GM18498 (cell line): ENCODE measurements around the gene RNPC3.

Experiments
- ATAC-seq: cut with Tn5 transposase; IDR thresholded peaks from one replicate; pipeline ENCODE4 v1.9.1; 2021; ENCODE audit warnings: mild to moderate bottlenecking, moderate library complexity; ENCODE audit not compliant: unreplicated experiment

RNPC3 gene

GRCh38 chr1:103525607-103526507 is at the start of gene RNPC3:
TSS of gene RNPC3 (plus strand) at chr1:103525699. CDS start at chr1:103526071, 372 bp downstream.
- ATAC-seq = peak; percentile 77

GRCh38 chr1:103477101-103477500 is 48.4 kb upstream of the RNPC3 start:
- no peak for ATAC-seq

- ATAC-seq = no peak
Observed at GRCh38 chr1:103489935-103490334, 35.6 kb upstream of the RNPC3 start.

GRCh38 chr1:103492003-103492625 is 33.4 kb upstream of the RNPC3 start:
- no peak for ATAC-seq

- no peak for ATAC-seq
Observed at GRCh38 chr1:103496014-103496635, 29.4 kb upstream of the RNPC3 start.

GRCh38 chr1:103497404-103497803 is 28.1 kb upstream of the RNPC3 start:
- no peak for ATAC-seq

- no peak for ATAC-seq
Observed at GRCh38 chr1:103509250-103509649, 16.2 kb upstream of the RNPC3 start.

- ATAC-seq = no peak
Observed at GRCh38 chr1:103513711-103514110, 11.8 kb upstream of the RNPC3 start.

GRCh38 chr1:103514920-103515503 is 10.5 kb upstream of the RNPC3 start:
- peak; percentile 72 for ATAC-seq

- no peak for ATAC-seq
Observed at GRCh38 chr1:103516283-103516682, 9.2 kb upstream of the RNPC3 start.

GRCh38 chr1:103516693-103517092 is 8.8 kb upstream of the RNPC3 start:
- ATAC-seq = no peak

- peak; percentile 84 for ATAC-seq
Observed at GRCh38 chr1:103517380-103518047, 8.0 kb upstream of the RNPC3 start.

GRCh38 chr1:103520822-103521221 is 4.7 kb upstream of the RNPC3 start:
- no peak for ATAC-seq

- ATAC-seq = no peak
Observed at GRCh38 chr1:103523346-103523745, 2.2 kb upstream of the RNPC3 start.

- peak; percentile 64 for ATAC-seq
Observed at GRCh38 chr1:103525114-103525606, 339 bp upstream of the RNPC3 start.

GRCh38 chr1:103527331-103527730 is 1.8 kb downstream of the RNPC3 start:
- no peak for ATAC-seq

GRCh38 chr1:103529746-103530145 is 4.2 kb downstream of the RNPC3 start:
- no peak for ATAC-seq

- no peak for ATAC-seq
Observed at GRCh38 chr1:103538226-103538625, 12.7 kb downstream of the RNPC3 start.

GRCh38 chr1:103541431-103541830 is 15.9 kb downstream of the RNPC3 start:
- ATAC-seq = no peak

GRCh38 chr1:103546496-103546895 is 21.0 kb downstream of the RNPC3 start:
- no peak for ATAC-seq

GRCh38 chr1:103547840-103548239 is 22.3 kb downstream of the RNPC3 start:
- ATAC-seq = no peak
